Stimulated activated CD4-positive, alpha-beta T cell treated with anti-CD3 and anti-CD28 coated beads, Interleukin-1b, Interleukin-23, amount 100 ng/mL, for 1 hour (primary cell): ENCODE results near the gene TRAF2.
"Not testable (repeated sequence)": the region's sequence is repeated elsewhere in the genome, so short reads cannot be mapped to it uniquely, and the experiment has no call there.

Experiments
- DNase-seq, 2 donors: peaks; one replicate each; pipeline ENCODE4 v3.0.0-alpha.2; 2020; ENCODE audit warnings: low read depth in 2 of 2

The TRAF2 gene

GRCh38 chr9:136885950-136886578 is at the start of gene TRAF2:
Gene TRAF2 (plus strand): TSS chr9:136886516. CDS start chr9:136898741, 12,225 bp downstream.
- DNase-seq: peak; percentile 92 to 93

- no peak for DNase-seq
Measured at GRCh38 chr9:136837146-136837855, 49.0 kb upstream of the TRAF2 start.

DNA sequence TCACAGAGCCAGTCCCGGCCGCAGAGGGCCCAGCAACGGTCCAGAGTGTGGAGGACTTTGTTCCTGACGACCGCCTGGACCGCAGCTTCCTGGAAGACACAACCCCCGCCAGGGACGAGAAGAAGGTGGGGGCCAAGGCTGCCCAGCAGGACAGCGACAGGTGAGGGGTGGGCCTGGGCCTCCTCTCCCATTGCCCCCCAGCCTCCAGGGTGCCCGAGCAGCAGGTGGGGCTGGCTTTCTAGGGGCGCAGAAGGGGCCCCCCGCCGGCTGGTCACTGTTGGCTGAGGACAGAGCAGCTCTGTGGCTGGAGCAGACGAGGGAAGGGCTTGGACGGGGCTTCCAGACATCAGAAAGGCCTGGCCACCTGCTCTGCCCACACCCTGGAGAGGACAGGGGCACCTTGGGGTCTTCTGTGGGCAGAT is 48.4 kb upstream of the TRAF2 start:
- not testable (repeated sequence) for DNase-seq

GRCh38 chr9:136838314-136839228 is 47.7 kb upstream of the TRAF2 start:
- DNase-seq: no peak

- DNase-seq: no peak
Measured at GRCh38 chr9:136839229-136840139, 46.8 kb upstream of the TRAF2 start.

DNA sequence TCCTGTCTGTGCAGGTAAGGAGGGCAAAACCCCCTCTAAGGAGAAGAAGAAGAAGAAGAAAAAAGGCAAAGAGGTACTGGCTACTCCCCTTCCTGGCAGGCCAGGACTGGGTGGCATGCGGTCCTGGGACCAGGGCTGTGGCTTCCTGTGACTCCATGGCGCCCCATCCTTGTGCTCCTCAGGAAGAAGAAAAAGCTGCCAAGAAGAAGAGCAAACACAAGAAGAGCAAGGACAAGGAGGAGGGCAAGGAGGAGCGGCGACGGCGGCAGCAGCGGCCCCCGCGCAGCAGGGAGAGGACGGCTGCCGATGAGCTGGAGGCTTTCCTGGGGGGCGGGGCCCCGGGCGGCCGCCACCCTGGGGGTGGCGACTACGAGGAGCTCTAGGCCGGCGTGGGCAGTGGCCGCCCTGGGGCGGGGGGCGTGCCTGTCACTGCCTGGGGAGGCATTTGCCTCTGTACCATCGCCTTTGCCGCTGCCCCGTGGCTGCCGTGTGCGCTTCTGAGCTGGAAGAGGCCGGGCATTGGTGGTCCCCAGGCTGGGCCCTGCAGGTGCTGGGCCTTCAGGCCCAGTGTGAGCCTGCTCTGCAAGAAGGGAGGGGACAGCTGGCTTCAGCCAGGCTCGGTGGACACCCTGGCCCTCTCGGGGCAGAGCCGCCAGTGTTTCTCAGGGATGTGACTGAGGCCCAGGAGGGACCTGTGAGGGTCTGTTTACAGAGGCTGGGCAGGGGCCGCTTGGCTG is 46.0 kb upstream of the TRAF2 start:
- DNase-seq: no peak

DNA sequence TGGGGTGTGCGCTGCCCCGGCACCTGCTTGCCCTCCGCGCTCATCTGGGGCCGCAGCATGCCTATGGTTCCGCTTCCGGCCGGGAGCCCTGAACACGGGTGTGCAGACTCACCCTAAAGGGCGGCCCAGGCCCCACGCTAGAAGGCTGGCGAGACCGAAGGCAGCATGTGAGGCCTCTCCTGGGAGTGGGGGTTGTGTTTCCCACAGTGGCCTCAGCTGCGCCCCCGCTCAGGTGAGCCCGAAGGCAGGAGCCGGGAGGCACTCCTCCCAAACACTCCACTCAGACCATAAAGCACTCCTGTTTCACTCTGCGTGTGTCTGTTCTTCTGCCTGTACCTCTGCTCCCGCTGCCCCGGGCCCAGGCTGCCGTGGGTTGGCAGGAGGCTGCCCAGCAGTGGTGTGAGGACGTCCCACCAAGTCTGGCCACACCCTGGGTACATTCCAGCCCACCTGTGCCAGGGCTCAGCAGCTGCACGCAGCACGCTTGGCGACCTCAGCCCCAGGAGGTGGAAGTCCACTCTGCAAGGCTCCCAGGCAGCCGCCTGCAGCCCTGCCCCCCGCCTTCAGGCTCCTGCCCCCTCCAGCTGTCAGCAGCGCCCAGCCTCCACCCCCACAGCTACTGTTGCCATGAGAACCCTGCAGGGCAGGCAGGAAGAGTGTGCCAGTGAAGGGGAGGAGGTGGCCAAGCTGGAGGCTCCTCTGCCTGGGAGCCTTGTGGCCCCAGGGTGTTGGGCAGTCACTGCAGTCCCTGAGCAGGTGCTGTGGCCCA is 45.3 kb upstream of the TRAF2 start:
- DNase-seq: no peak

DNA sequence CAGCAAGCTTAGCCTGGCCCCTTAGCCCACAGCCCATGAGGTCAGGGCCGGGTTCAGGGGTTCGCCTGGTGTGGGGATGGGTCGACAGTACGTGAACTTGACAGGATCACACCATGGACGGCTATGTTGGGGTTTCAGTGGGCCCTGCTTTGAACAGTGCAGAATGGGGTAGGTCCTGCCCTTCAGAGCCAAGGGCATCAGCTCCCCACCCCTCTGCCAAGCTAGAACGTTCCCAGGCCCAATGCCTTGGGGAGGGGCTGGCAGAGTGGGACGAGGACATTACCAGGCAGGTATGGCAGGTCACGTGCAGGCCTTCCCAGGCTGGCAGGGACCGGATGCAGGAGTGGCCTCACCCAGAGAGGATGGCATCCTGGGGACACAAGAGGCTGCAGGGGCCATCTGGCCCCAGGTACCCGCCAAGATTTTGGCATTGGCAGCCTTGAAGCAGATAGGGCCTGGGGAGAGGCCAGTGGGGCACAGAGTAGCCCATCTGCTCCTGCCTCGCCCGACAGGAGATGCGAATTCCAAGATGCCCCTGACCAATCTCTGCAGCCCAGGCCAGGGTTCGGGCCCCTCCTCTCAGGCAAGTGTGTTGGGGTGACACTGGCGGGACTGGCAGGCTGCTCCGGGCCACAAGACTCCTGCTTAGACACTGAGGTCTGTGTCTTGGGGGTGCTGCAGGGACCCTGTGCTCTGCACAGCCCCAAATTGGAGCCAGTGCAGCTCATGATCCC is 44.5 kb upstream of the TRAF2 start:
- DNase-seq: not testable (repeated sequence)

GRCh38 chr9:136842380-136842948 is 43.9 kb upstream of the TRAF2 start, which contains the start of gene AJM1:
Gene AJM1 (plus strand): TSS chr9:136842478. CDS start chr9:136844415, 1,937 bp downstream.
- DNase-seq: peak; percentile 52 to 53

DNA sequence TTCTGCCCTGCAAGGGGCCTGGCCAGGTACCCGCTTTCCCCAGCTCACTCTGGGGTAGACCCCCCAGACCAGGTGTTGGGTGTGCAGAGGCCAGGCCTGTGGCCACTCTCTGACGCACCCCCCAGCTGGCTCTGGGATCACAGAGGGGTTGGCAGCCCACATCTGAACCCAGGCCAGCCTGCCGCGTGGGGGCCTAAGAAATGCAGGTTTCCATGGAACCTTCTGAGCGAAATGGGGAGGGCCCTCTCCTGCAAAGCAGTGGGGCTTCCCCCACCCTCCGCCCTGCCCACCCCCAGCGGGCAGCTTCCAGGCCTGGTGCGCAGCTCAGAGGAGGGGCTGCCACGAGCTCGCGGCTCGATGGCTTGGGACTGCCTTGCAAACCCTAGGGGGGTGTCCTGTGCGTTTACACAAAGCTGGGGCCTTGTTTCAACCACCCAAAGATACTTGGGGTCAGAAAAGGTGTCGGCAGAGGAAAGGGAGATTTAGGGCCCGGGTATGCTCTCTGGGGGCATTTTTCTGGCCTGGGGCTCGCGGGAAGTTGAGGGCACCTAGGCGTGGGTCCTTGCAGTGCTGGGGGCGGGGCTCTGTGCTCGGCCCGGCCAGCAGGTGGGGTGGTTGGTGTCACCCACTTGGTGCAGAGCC is 43.0 kb upstream of the TRAF2 start:
- DNase-seq: not testable (repeated sequence)

- DNase-seq: peak; percentile 29 to 43
Measured at GRCh38 chr9:136843801-136844740, 42.2 kb upstream of the TRAF2 start.

- DNase-seq: no peak
Measured at GRCh38 chr9:136844761-136845464, 41.4 kb upstream of the TRAF2 start.

DNA sequence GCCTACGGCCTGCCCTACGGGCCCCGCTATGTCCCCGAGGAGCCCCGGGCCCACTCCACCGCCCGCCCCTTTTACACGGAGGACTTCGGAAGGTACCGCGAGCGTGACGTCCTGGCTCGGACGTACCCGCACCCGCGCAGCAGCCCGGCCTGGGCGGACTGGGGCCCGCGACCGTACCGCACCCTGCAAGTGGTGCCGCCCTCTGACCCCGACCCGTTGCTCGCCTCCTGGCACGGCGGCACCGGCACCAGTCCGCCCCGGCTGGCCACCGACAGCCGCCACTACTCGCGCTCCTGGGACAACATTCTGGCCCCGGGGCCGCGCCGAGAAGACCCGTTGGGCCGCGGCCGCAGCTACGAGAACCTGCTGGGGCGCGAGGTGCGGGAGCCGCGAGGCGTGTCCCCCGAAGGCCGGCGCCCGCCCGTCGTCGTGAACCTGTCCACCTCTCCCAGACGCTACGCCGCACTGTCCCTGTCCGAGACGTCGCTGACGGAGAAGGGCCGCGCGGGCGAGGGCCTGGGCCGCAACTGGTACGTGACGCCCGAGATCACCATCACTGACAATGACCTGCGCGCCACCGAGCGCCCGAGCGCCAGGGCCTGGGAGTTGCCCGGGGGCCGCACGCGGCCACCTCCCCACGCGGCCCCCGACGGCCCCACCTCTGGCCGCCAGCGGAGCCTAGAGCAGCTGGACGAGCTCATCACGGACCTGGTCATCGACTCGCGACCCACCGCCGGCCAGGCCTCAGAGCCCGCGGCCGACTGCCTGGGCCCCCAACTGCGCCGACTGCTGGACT is 40.7 kb upstream of the TRAF2 start:
- no peak for DNase-seq

DNA sequence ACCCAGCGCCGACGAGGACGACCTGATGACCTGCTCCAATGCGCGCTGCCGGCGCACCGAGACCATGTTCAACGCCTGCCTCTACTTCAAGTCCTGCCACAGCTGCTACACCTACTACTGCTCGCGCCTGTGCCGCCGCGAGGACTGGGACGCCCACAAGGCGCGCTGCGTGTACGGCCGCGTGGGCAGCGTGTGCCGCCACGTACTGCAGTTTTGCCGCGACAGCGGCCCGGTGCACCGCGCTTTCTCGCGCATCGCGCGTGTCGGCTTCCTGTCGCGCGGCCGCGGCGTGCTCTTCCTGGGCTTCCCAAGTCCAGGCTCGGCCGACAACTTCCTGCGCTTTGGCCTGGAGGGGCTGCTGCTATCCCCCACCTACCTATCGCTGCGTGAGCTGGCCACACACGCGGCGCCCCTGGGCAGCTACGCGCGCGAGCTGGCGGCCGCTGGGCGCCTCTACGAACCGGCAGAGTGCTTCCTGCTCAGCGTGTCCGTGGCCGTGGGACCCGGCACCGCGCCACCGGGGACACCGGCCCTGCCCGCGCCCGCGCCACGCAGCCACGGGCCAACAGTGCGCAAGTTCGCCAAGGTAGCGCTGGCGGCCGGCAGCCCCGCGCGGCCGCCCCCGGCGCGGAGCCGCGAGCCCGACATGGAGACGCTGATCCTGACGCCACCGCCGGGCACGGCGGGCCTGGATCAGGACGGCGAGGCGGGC is 39.8 kb upstream of the TRAF2 start:
- no peak for DNase-seq
